OCI-LY3 (cell line): ENCODE results near the gene AGBL3.

ENCODE experiments used
- EZH2phosphoT487 ChIP-seq: fragments of 200-600 bp; shearing (Covaris generic); IDR thresholded peaks from 2 replicates; pipeline ENCODE4 v1.6.1; 2018; ENCODE audit warnings: antibody characterized with exemption, mixed run types, low read depth
- TF ChIP-seq, protein P1 (sequence below): fragments of 200-600, 300-600 bp; sonication (generic); IDR thresholded peaks from 2 replicates; pipeline ENCODE4 v1.5.1; 2014; ENCODE audit warnings: antibody characterized with exemption, low read length, low read depth

DNA sequence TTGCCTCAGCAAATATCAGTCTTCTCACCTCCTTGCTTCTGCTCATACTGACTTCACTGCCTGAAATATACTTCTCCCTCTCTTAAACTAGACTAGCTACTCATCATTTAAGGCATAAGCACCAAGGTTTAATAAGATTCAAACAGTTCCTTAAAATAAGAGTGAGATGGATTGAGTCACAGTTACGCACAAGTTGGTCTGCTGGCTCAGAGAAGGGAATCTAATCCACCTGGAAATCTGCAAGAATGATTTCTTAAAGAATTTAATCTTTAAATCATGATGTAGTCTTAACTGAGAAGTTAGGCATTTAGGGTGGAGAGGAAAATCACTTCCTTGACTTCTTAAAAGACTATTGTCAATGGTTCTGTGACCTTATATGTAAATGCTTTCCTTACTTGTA, 105.4 kb downstream of the AGBL3 start:
- TF ChIP-seq EZH2phosphoT487: no peak
- TF ChIP-seq, protein P1, sequence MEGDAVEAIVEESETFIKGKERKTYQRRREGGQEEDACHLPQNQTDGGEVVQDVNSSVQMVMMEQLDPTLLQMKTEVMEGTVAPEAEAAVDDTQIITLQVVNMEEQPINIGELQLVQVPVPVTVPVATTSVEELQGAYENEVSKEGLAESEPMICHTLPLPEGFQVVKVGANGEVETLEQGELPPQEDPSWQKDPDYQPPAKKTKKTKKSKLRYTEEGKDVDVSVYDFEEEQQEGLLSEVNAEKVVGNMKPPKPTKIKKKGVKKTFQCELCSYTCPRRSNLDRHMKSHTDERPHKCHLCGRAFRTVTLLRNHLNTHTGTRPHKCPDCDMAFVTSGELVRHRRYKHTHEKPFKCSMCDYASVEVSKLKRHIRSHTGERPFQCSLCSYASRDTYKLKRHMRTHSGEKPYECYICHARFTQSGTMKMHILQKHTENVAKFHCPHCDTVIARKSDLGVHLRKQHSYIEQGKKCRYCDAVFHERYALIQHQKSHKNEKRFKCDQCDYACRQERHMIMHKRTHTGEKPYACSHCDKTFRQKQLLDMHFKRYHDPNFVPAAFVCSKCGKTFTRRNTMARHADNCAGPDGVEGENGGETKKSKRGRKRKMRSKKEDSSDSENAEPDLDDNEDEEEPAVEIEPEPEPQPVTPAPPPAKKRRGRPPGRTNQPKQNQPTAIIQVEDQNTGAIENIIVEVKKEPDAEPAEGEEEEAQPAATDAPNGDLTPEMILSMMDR: no peak
